Hepatocyte (in vitro differentiated cells): ENCODE measurements around the gene CST7.

Source experiments
- CTCF ChIP-seq: fragments of 200-600 bp; sonication (generic); IDR thresholded peaks from 2 replicates; pipeline ENCODE4 v1.5.1; 2016; ENCODE audit warnings: antibody characterized with exemption, mild to moderate bottlenecking; ENCODE audit not compliant: poor library complexity
- EZH2 ChIP-seq: fragments of 200-600 bp; sonication (generic); IDR thresholded peaks from 2 replicates; pipeline ENCODE4 v1.6.1; 2016; ENCODE audit warnings: antibody characterized with exemption, mild to moderate bottlenecking, borderline replicate concordance
- EZH2phosphoT487 ChIP-seq: fragments of 200-600 bp; sonication (generic); IDR thresholded peaks from one replicate; pipeline ENCODE4 v1.6.1; 2018; ENCODE audit warnings: antibody characterized with exemption, mild to moderate bottlenecking, low read depth, moderate library complexity; ENCODE audit not compliant: unreplicated experiment, severe bottlenecking

- TF ChIP-seq CTCF (no peak), EZH2 (no peak), EZH2phosphoT487 (no peak)
These were observed 33.2 kb upstream of the CST7 start for GRCh38 chr20:24915892-24916291.
